GM19351 (cell line): ENCODE data around the gene UBL4B.
"Not testable (repeated sequence)": the region's sequence is repeated elsewhere in the genome, so short reads cannot be mapped to it uniquely, and the experiment has no call there.

ENCODE experiments used
- ATAC-seq: cut with Tn5 transposase; IDR thresholded peaks from one replicate; pipeline ENCODE4 v1.9.1; 2021; ENCODE audit warnings: mild to moderate bottlenecking, moderate library complexity; ENCODE audit not compliant: unreplicated experiment

UBL4B gene, protein sequence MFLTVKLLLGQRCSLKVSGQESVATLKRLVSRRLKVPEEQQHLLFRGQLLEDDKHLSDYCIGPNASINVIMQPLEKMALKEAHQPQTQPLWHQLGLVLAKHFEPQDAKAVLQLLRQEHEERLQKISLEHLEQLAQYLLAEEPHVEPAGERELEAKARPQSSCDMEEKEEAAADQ

DNA sequence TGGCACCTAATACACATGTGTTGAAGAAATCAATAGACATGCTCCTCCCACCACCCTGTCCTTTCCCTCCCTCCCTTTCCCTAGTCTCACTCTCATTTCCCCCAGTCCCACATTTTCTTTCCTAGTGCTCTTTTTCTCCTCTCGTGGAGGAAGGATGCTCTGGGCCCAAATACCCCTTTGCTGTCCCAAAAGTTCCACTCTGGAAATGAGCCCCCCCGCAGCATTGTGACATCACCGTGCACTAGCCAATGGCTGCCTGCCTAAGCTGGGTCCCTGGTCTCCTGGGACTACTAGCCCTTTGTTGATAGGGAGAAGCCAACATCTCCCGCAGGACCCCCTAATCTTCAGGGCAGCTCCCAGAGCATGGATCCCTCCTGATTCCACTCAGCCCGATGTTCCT lies at the start of gene UBL4B:
Gene UBL4B, plus strand, starts transcription at position 301 of the 400 bp plus-strand sequence. Its CDS starts 92 bp downstream, at position 393.
- no peak for ATAC-seq

DNA sequence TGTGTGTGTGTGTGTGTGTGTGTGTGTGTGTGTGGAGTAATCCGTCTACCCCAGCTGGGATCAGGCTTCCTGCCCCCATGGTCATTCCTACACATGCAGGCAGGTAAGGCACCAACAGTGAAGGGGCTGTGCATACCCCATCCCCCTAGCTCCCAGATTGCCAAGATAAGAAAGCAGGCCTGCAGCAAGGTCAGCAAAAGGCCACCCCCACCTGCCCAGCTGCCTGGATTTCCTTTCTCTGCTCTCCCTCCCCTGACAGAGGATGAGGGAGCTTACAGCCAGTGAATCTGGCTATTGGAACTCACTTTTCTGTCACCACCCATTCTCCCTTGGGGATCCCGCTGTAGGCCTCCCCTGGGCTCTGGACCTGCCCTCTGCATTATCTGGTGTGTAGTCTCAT lies 49.6 kb upstream of the UBL4B start:
- no peak for ATAC-seq

DNA sequence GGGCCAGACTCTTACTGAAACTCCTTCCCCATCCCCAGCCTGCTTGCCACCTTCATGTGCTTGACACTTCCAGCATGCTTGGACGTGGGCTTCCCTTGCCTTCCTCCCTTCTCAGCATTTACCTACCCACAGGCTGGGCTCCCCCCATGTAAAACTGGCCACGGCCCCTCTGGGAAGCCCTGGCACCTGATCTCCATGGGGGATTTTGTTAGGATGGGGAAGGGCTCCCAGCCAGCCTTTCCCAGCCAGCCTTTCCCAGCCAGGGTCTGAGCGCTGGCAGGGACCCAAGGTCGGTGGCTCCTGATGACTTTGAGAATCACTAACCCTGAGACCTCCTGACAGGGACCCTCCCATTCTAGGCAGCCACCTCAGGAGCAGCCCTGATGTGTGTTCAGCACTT lies 48.5 kb upstream of the UBL4B start:
- no peak for ATAC-seq

DNA sequence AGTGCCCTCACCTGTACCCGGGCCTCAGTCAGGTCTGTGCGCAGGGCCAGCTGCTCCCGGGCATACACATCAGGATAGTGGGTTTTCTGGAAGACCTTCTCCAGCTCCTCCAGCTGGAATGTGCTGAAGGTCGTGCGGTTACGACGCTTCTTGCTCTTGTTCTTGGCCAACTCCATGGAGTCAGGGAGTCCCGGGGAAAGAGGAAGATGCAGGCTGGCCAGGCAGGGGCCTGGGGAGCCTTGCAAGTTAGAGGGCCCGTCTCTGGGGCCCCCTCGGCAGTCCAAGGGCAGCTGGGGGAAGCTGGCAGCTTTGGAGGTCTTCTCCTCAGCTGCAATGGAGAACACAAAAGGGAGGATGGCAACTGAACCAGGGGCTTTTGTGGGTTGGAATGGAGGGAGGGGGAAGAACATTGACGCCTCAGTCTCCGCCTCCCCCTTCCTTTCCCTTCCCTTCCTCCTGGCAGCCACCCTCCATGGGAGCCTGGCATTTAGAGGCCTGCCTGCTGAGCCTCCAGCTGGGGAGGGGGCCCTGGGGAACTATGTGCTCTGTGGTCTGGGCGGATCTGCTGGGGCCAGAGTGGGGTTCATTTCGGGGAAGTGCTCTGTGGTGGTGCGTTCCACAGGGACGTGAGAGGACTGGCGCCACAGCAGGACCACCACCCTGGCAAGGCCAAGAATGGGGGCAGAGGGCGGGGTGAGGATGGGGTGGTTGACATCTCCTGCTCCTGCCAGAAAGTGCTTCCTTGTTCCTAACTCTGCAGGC lies 47.5 kb upstream of the UBL4B start:
- no peak for ATAC-seq

- ATAC-seq, result no peak
These were observed 46.4 kb upstream of the UBL4B start for GRCh38 chr1:110065841-110066240.

DNA sequence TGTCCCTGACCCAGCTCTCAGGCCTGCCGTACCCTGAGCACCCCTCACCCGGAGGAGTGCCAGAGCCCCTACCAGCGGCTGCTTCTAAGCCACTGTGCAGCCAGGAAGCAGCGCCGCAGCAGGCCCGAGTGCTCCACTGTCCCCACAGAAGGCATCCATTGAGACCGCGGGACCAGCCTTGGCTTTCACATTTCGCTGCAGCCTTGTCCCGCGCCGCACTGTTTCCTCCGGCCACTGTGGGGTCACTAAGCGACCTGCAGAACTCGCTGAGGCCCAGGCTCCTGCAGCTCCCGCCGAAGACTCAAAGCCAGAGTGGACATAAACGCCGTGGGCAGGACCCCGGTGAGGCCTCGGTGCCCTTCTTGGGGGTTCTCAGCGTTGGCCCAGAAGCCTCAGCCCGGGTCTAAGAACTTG lies 44.8 kb upstream of the UBL4B start:
- ATAC-seq, result no peak

- ATAC-seq, result no peak
These were observed 44.2 kb upstream of the UBL4B start for GRCh38 chr1:110067893-110068645.

- no peak for ATAC-seq
These were observed 43.4 kb upstream of the UBL4B start for GRCh38 chr1:110068646-110069403.

DNA sequence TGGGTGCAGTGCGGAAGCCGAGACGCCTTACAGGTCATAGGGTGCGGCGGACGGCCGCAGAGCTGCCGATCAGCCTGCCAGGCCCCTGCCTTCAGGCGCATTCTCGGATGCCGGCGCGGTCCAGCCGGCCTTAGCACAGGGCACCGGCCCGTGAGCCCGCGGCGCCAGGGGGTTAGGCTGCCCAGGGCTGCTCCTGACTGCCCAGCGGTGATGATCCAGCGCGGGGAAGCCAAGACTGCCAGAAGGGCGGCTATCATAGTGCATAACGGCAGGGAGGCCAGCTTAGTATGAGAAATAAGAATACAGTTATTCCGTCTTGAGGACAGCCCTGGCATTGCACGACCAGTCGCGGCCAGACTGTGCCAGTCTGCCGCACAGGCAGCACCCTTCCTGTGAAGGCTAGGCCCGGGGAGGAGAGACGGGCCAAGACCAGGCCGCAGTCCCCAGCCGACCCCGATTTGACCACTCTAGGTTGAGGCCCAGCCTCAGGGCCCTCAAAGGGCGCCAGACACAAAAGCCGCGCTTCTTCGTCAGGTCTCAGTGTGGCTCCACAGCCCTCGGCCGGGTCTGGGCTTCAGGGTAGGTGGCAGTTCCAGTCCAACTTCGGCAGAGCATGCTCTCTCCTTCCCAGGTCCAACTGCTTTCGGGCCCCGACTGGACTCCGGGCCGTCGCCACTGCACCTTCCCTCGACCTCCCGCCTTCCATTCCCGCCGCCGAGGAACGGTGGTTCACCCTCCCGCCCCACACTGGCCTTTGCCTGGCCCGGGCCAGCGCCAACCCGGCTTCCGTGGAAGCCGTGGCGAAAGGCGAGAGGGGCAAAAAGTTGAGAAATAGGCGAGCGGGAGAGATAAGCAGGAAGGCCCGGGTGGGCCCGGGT lies 42.6 kb upstream of the UBL4B start:
- ATAC-seq, result no peak

DNA sequence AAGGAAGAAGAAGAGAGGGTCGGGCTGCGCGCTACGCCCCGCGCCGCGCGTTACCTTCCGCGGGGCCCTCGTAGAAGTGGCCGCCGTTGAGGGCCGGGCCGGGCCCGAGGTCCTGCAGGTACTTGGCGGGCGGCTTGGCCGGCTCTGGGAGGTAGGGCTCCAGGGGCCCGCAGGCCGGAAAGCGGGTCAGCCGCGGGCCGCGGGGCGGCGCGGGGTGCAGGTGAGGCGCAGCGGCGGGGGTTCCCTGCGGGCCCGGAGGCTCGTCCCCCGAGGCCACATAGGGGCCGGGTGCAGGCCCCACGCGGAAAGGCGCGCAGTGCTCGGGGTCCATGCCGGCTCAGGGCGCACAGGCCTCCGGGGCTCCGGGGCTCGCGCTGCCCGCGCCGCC lies 42.0 kb upstream of the UBL4B start:
- ATAC-seq, result no peak

GRCh38 chr1:110070671-110071242 lies 41.5 kb upstream of the UBL4B start, which contains the start of gene ALX3:
ALX3 (minus strand) TSS chr1:110070672; CDS start chr1:110070612, 60 bp downstream.
- ATAC-seq, result no peak

GRCh38 chr1:110074166-110074565 lies 38.1 kb upstream of the UBL4B start:
- ATAC-seq, result no peak

GRCh38 chr1:110076789-110077500 lies 35.3 kb upstream of the UBL4B start:
- ATAC-seq, result no peak

DNA sequence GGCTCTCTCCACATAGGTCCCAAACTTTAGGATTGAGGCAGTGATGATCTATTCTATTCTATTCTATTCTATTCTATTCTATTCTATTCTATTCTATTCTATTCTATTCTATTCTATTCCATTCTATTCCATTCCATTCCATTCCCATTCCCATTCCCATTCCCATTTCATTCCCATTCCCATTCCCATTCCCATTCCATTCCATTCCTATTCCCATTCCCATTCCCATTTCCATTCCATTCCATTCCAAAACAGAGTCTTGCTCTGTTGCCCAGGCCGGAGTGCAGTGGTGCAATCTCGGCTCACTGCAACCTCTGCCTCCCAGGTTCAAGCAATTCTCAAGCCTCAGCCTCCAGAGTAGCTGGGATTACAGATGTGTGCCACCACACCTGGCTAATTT lies 32.2 kb upstream of the UBL4B start:
- ATAC-seq, result not testable (repeated sequence)

DNA sequence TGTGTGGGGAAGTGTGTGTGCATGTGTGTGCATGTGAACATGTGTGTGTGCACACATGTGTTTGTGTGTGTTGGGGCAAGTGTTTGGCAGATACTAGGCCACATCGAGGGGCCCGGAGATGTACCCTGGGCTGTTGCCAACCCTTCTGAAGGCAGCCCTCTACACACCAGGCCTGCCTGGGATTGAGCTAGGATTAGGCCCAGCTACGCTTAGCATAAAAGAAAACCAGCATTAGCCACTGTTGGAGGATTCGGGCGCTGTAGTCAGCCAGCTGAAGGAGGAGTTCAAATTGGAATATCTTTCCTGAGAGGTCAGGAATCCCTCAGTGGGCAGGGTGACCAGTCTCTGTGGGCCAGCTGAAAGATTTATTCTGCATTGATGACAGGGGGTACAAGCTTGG lies 31.2 kb upstream of the UBL4B start:
- ATAC-seq, result no peak

DNA sequence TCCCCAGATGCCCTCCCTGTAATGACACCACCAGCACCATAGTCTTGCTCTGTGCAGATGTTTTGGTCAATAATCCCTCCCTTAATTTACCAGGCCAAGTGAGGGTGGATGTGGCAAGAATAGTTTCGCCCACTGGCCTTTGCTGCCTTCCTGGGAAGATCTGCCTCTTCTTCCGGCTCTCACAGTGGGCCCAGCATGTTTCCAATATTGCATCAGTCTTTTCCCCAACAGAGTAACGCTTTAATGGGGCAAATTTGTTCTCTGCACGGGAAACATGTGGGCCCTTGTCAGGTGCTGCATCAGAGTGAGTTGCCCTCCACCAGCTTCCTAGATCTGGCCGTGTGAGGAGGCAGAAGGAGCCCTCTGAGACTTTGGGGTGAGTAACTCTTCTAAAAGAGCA lies 29.8 kb upstream of the UBL4B start:
- no peak for ATAC-seq

GRCh38 chr1:110083061-110083865 lies 29.0 kb upstream of the UBL4B start:
- no peak for ATAC-seq

DNA sequence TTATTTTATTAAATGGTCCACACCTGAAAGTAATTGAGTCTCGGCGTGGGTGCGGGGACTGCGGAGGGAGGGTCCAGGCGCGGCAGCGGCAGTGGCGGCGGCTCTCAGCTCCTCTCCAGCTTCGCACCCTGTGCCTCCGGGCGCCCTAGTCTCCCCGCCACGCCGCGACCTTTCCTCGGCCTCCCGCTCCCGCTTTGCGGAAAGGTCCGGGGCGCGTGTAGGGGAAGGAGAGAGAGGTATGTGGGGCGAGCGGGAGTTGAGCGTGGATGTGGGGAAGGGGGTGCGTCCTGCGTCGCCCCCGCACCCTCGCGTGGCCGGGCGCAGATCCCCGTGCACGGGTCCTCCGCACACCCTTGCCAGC lies 28.4 kb upstream of the UBL4B start:
- no peak for ATAC-seq
